Activated CD4-positive, CD25-positive, alpha-beta regulatory T cell treated with anti-CD3 and anti-CD28 coated beads, Interleukin-2, amount 50 U/mL, for 16 hours (primary cell): Measurements from ENCODE around the gene PTPN1.
"Not testable (repeated sequence)": the region's sequence is repeated elsewhere in the genome, so short reads cannot be mapped to it uniquely, and the experiment has no call there.

Experiments
- DNase-seq: peaks from one replicate; pipeline ENCODE4 v3.0.0-alpha.2; 2020; ENCODE audit warnings: low read depth, low spot score

PTPN1 gene

DNA sequence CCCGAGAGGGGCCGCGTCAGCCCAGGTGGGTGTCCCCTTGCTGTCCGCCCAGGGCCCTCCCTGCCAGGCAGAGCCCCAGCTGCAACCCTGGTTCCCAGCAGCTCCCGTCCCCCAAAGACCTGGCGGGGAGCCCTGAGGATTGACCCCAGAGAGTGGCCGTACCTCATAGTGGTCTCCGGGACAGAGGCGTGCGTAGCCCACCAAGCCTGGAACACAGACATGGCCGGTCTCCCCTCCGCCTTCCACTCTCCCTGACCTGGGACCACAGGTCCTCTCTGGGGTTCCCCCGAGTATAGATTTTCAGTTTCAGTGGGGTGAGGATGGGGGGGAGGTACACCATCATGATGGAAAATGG, 98.5 kb downstream of the PTPN1 start:
- no peak for DNase-seq

DNA sequence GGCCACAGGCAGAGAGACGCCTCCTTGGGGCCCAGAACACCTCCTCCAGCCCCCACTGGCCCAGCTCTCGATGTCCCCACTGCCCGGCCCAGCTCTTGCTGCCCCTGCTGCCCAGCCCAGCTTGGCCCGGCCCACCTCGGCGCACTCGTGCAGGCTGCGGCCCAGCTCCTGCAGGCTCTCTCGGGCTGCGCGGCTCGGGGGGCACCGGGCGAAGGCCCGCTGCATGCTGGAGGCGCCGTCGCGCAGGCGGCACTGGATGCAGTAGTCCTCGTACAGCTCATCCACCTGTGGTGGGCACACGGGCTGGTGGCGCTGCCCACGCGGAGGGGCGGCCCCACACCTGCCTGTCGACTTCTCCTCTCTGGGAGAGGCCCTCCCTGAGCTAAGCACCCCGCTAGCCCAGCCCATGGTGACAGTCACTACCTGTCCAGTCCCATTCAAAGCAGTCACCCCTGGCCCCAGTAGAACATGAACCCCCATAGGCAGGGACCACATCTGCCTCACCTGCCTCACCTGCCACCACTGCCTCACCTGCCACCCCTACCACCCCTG, 99.3 kb downstream of the PTPN1 start:
- DNase-seq: no peak

DNA sequence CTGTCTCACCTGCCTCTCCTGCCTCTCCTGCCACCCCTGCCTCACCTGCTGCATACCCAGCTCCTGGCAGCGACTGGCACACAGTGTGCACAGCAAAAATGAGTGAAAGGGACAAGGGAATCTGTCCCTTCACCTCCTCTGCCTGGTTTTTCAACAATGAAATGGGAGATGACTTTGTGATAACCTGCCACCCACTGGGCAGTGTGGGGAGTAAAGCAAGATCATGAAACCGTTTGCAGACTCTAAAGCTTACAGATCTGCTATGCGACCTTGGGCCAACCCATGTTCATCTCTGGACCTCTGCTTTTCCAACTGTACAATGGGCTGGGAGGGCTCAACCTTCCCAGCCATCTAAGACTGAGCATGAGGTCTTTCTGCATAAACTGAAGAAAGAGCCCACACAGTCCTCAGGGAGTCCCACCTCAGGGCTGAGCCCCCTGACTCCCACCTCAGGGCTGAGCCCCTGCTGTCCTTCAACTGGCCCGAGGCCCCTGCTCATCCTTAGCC, 100.1 kb downstream of the PTPN1 start:
- no peak for DNase-seq

DNA sequence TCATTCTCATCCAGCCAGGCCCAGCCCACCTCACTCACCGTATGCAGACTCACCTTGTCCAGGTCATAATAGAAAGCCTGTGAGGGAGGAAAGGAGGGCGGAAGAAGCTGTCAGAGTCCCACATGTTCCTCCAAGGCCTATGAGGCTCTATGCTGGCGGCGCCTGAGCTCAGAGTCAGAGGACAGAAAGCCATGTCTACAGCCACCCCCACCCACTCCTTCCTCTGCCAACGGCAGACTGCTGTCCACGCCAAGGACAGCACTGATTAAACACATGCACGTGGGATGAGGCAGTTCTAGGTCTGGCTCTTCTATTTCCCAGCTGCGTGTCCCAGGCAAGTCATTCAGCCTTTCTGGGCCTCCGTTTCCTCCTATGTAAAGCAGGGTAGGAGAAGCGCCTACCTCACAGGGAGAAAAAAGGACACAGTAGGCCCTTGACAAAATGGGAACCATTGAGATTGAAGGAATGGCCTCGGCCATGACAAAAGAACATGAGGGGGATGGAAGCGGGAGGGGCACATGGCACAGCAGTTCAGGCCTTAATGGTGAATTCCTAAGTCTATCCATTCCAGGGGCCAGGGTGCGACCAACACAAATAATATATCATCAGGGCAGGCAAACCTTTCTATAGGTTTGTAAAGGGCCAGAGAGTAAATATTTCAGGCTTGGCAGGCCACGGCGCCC, 101.1 kb downstream of the PTPN1 start:
- DNase-seq: no peak

DNA sequence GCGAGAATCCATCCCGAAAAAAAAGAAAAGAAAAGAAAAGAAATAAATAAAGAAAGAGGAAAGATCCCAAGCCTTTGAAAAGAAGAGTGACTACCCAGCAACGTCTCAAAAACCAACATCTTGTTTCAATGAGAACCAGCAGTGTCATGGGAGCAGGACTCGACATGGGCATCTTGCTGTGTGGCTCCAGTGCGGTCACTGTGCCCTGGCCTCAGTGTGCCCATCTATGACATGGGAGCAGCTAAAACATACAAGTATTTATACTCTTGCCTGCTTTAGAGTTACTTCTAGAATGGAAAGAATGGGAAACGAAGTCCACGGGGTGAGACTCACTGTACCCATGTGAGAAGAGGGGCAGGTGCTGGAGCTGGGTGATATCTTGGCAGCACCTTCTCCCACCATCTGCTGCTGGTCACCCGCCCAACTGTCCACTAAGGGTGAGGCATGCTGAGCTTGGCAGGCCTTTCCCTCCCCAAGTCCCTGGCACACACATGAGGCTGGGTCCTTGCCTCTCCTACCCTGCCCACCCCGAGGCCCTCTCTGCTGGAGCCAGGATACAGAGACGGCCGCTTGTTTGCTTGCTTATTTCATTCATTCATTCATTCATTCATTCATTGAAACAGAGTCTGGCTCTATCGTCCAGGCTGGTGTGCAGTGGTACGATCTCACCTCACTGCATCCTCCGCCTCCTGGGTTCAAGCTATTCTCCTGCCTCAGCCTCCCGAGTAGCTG, 103.4 kb downstream of the PTPN1 start:
- DNase-seq: no peak

DNA sequence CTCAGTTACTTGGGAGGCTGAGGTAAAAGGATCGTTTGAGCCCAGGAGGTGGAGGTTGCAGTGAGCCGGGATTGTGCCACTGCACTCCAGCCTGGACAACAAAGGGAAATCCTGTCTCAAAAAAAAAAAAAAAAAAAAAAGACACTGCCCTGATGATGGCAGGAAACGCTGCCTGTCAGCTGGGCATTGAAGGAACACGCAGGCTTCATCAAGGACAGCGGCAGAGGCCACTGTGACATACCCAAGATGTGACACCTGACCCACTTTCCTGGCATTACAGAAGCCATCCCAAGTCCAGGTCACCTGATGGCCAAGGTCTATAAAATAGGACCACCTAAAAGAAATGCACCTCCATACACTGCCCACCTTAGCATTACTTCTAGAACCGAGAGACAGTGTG, 105.2 kb downstream of the PTPN1 start:
- DNase-seq: no peak

DNA sequence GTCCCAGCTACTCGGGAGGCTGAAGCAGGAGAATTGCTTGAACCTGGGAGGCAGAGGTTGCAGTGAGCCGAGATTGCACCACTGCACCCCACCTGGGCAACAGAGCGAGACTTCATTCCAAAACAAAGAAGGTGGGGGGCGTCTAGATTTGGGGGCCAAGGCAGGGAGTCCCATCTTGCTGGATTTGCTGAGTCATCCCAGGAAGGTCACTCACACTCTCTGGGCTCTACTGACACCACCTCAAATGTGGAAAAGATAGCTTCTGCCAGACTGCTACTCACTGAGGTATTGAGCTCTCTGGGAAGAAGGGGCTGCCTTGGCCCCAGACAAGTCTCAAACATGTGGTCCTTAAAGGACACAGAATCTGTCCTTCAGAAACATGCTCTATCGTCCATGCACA, 106.8 kb downstream of the PTPN1 start:
- DNase-seq: no peak

DNA sequence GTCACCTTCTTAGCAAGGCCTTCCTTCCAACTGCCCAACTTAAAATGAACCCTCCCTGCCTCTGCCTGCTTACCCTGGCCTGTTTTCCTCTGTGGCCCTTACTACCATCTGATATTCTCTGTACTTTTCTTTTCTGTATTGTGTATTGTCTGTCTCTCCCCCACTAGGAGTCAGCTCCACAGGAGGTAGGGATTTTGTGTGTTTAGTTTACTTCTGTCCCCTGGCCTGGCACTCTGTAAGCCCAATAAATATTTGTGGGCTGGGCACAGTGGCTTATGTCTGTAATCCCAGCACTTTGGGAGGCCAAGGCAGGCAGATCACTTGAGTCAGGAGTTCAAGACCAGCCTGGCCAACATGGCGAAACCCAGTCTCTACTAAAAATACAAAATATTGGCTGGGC, 108.4 kb downstream of the PTPN1 start:
- no peak for DNase-seq

DNA sequence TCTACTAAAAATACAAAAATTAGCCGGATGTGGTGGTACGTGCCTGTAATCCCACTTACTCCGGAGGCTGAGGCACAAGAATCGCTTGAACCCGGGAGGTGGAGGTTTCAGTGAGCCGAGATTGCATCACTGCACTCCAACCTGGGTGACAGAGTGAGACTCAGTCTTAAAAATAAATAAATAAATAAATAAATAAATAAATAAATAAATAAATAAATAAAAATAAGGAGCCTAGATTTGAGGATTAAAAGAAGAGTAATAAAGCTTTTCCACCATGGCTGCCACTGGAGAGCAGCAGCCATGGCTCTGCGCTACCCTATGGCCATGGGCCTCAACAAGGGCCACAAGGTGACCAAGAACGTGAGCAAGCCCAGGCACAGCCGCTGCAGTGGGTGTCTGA, 110.3 kb downstream of the PTPN1 start:
- DNase-seq: not testable (repeated sequence)

DNA sequence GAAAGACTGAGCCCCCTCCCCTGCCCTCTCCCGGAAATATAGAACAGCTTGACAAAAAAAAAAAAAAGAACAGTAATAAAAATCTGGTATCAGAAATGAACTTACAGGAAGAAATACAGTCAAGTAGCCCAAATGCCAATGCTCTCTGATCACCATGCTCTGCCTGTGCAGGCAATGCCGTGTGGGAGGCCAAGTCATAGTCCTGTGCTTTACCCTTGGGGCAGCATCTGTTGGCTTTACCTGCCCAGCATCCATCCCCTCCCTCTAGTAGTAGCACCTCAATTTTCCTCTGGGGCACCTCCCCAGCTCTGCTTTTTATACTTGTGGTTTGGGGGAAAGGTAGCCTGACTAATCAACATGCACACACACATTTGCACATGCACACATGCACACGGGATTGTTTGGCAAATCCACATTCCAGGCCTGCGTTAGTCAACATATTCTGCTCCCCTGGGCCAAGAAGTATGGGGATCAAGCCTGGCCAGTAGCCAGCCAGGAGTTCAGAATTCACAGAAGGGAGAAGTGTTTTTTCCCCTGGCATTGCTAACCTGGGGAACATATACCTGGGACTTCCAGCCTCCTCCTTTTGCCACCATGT, 111.0 kb downstream of the PTPN1 start:
- DNase-seq: no peak

DNA sequence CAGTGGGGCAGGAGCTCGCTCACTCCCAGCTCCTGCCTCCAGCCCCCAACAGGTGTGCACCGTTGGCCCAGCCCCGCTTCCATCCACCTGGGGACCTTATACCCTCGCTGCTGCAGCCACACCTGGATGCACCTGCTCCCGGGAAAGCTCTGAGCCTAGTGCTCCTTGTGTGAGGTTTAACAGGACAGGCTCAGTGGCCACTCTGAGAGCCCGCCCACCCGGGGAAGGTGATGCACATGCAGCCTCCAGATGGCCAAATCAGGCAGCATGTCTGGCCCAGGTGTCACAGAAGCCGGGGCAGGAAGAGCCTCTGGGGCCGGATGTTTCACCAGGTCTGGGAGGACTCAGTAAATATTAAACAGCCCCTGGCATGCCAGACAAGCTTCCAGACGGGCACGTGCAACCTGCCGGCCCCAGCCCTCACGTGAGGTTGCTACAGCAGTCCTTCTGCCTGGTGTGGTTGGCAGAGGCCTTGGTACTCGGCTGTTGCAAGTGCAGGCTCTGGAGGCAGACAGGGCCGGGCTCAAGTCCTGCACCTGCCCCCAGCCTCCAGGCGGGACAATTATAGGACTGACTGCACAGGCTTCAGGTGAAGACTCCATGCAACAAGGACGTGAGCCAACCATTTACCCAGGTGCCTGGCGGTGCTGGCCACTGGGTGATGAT, 114.3 kb downstream of the PTPN1 start:
- DNase-seq: no peak

DNA sequence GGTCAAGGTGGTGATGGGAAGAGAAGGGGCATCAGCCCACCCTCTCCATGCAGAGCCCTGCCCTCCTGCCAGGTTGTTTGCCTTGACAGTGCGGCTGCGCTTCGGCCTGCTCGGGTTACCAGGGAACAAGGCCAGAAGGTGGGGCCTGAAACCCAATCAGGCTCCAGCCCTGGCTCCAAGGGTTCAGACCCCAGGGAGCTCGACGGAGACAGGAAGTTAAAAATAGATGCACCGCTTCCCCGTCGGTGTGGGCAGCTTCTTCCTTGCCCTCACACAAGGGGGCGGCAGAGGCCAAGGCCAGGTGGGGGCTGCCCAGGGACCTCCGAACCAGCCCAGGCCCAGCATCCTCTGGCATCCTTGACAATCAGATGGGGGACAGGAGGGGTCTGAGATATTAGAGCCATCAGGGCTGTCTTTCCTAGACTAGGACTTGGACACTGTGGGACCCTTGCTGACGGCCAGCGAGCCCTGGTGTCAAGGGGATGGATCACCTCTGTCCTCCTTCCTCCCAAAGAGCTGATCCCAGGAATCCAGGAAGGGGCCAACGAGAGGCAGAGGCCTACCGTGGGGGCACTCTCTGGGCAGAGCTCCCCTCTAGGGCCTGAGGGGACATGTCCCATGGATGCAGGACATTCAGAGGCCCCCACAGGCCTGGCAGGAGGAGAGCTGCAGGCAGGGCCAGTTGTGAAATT, 115.9 kb downstream of the PTPN1 start:
- no peak for DNase-seq

DNA sequence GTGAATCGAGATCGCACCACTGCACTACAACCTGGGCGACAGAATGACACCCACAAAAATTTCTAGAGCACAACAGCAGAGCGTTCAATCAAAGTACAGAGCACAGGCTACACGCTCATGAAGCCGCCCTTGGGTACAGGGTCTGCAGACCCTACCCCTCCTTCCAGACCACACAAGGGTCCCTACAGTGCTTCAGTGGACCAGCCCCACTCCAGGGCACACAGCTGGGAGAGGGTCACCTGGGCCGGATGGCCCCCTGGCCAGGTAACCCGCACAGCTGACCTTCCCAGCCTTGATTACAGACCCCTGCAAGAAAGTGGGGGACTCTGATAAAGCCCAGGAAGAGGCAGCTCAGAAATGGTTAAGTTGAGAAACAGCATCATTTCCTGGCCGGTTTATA, 117.6 kb downstream of the PTPN1 start:
- no peak for DNase-seq

DNA sequence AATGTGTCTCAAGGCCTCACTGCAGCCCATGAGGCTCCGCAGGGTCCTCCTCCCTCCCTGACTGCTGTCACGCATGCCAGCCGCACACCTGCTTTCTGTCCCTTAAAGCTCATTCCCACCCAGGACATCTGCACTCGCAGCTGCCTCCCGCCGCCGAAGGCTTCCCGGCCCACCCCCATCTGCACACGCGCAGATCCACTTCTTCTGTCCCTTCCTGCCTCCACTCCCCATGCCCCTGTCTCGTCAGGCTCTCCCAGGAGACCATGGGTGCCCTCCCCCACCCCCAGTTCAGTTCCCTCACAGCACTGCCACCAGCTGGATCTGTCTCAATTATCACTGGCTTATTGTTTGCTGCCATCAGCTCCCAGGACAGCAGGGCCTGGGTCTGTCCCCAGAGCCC, 118.1 kb downstream of the PTPN1 start:
- DNase-seq: no peak

DNA sequence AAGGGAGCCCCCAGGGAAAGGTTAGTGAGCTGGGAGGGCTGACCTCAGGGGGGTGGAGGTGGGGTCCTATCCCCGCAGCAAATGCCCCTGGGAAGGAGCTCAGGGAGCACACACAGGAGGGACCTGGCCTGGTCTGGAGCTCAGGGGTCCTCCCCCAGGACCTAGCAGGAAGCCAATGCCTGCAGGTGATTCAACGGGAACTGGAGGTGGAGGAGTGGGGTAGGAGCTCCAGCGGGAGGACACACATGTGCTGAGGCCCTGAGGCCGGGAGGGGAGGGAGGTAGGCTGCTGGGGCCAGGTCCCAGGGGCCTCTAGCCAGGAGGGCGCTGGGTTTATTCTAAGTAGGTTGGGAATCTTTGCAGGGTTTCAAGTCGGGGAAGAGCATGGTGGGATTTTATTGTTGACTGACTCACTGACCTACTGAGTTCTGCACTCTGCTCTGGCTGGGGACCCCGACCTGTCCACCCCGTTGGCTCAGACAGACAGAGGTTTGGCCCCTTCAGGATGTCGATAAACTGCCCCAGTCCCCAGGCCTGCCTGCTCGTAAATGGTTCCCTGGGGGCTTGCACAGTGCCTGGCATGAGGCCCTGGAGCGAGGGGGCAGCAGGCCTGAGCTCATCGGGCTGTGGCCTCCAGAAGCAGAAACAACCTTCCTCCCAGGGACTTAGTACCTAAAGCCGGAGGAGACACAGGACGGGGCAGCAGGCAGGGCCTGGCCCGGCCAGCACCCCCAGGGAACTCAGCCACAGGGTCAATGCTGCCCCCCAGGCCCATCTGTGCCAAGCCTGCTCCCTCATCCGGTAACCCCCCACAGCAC, 118.9 kb downstream of the PTPN1 start:
- DNase-seq: no peak

DNA sequence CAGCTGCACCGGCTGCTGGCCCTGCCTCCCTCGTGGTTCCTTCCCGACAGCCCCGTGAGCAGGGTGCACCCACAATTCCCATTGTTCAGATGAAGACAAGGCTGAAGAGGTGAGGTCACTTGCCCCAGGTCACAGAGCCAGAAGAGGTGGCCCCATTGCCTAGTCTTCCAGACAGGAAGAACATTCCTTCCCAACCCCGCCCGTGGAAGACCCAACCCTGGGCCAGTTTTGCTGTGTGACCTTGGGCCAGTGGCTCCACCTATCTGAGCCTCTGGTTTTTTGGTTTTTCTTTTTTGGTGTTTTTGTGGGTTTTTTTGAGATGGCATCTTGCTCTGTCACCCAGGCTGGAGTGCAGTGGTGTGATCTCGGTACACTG, 119.5 kb downstream of the PTPN1 start:
- DNase-seq: no peak

DNA sequence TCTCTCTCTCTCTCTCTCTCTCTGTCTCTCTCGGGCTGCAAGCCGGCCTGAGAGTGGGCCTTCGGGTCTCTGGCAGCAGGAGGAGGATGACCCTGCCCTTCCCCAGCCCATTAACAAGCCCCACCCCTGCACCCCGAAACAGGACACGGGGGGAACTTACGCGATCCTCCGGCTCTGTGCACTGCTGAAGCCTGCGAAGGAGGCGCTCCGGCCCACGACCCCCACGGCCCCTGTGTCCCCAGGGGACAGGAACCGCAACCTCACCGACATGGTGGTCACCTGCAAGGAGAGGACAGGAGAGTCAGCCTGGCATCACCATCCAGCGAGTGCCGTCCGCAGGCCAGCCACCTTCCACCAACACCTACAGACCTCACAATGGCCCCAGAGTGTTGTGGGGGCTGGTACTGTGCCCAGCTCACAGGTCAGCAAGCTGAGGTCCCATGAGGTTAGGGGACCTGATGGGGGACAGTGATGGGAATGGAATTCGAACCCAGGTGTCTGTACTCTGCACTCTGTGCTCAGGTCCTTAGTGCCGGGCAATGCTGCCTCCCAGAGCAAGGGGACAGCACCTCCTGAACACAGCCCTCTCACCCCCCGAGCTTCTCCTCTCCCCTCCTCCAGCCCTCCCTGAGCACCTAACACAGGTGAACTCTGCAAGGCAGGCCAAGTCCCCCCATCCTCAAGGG, 120.5 kb downstream of the PTPN1 start:
- no peak for DNase-seq

DNA sequence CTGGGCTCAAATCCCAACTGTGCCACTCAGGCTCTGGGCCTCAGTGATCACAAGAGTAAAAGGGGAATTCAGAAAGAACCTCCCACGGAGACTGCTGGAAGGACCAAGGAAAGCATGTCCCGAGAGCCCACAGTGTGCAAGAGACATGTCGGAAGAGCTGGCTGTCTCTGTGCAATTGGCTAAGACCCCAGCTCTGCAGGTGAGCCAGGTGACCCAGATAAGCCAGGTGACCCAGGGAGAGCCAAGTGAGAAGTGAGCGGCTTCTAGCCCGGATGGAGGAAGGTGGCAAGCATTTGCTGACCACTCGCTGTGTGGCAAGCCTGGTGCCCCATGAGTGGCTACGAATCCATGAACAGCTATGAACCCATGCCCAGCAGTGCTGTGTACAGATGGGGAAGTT, 122.1 kb downstream of the PTPN1 start:
- no peak for DNase-seq

DNA sequence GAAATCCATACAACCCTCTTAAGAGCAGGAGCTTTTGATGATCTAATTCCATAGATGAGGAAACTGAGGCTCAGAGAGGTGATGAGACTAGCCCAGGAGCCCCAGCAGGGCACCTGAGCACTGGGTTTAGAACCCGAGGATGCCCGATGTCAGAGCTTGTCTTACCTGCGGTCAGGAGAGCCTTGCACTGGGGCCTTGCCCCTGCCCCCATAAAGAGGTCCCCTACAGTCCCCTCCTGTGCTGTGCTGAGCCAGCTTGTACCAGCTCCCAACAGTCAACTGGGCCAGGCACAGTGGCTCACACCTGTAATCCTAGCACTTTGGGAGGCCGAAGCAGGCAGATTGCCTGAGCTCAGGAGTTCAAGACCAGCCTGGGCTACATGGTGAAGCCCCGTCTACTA, 122.5 kb downstream of the PTPN1 start:
- no peak for DNase-seq

DNA sequence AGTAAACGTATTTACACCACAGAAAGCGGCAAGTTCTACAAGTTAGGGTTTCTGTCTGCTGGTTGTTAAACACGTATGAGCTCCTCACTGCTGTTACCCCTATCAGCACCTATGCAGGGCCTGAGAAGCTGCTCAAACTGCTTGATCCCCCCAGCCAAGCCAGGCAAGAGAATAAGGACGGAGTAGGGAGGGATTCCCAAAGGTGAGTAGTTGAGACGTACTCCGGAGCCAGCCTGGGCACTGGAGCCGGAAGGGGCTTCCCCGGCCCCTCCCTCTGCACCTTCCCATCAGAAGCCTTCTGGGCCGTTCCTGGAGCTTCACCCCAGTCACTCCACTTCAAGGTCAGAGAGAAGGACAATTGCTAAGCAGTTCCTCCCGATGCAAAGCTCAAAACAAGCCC, 123.2 kb downstream of the PTPN1 start:
- DNase-seq: no peak
